ENCODE results near the gene CDC37L1. TPM values are rescaled to one million over a fixed set of nuclear protein-coding genes. Genes with fewer than 3 reads are reported as not detected.

Gene CDC37L1
- total RNA-seq (ENCODE audit: low replicate concordance): 14.7 and 18.8 TPM in 2 replicates

GRCh38 chr9:4679268-4680172 is at the start of gene CDC37L1:
CDC37L1 (plus strand) TSS chr9:4679569; CDS start chr9:4679768, 199 bp downstream.

GRCh38 chr9:4662108-4662988 is 17.0 kb upstream of the CDC37L1 start, which contains the start of gene PLPP6:
PLPP6 (plus strand) TSS chr9:4662294; CDS start chr9:4662376, 82 bp downstream.

GRCh38 chr9:4666042-4666699 is 13.2 kb upstream of the CDC37L1 start, which contains the start of gene SPATA6L:
SPATA6L (minus strand) TSS chr9:4666480; CDS start chr9:4666250, 230 bp downstream.

GRCh38 chr9:4740638-4741364 is 61.4 kb downstream of the CDC37L1 start, which contains the start of gene AK3:
AK3 (minus strand) TSS chr9:4741202; CDS start chr9:4741087, 115 bp downstream.

Other genes with a start within 250 kb of the CDC37L1 start
- gene SLC1A1, start 189.1 kb upstream of the CDC37L1 start, total RNA-seq (ENCODE audit: low replicate concordance): 14.2 and 19.5 TPM in 2 replicates
- gene PLPP6, start 17.3 kb upstream of the CDC37L1 start, total RNA-seq (ENCODE audit: low replicate concordance): 4.0 and 5.0 TPM in 2 replicates
- gene SPATA6L, start 13.1 kb upstream of the CDC37L1 start, total RNA-seq (ENCODE audit: low replicate concordance): 0.23 and 0.38 TPM in 2 replicates
- gene AK3, start 61.6 kb downstream of the CDC37L1 start, total RNA-seq (ENCODE audit: low replicate concordance): 55.0 and 71.0 TPM in 2 replicates
- gene RCL1, start 113.4 kb downstream of the CDC37L1 start, total RNA-seq (ENCODE audit: low replicate concordance): 7.1 and 16.7 TPM in 2 replicates

Measured in smooth muscle cell of the coronary artery (primary cell).